Prostate gland (tissue), 2 donors: ENCODE data around the gene NPIPB8.

Source experiments
- CTCF ChIP-seq, 4 experiments: fragments of 200-600 bp in 2 of 4; fragments of 450-650 bp in 2 of 4; sonication (generic) in 2 of 4; IDR thresholded peaks; 1 replicate in 3 of 4; 2 replicates in 1 of 4; pipeline ENCODE4 v1.5.1; 2016 to 2019; ENCODE audit warnings: antibody characterized with exemption in 4 of 4, mild to moderate bottlenecking in 2 of 4, moderate library complexity in 2 of 4
- POLR2A ChIP-seq: fragments of 450-650 bp; IDR thresholded peaks from one replicate; pipeline ENCODE4 v1.6.1; 2016; ENCODE audit warnings: antibody characterized with exemption, mild to moderate bottlenecking

- TF ChIP-seq CTCF (IDR thresholded peaks at IDR 0.05) (no peak), POLR2A (no peak)
Measured at GRCh38 chr16:28621481-28622155, 16.2 kb upstream of the NPIPB8 start.
